Neuronal stem cell (in vitro differentiated cells): ENCODE results near the gene INTS14.
"Not testable (repeated sequence)": the region's sequence is repeated elsewhere in the genome, so short reads cannot be mapped to it uniquely, and the experiment has no call there.

Source experiments
- DNase-seq: peaks from one replicate; pipeline ENCODE4 v3.0.0-alpha.2; 2013; ENCODE audit warnings: low spot score
- H2AFZ ChIP-seq: one replicate; pipeline ENCODE4 v1.6.1; 2013; ENCODE audit warnings: mild to moderate bottlenecking, low read length, inconsistent platforms
- H2AK5ac ChIP-seq: 2 replicates; pipeline ENCODE4 v1.6.1; 2013; ENCODE audit warnings: low read depth, mild to moderate bottlenecking, inconsistent platforms, low read length, moderate library complexity, mixed read lengths
- H2BK120ac ChIP-seq: 2 replicates; pipeline ENCODE4 v1.6.1; 2013; ENCODE audit warnings: low read depth, mild to moderate bottlenecking, inconsistent platforms, low read length, moderate library complexity, mixed read lengths
- H2BK12ac ChIP-seq: one replicate; pipeline ENCODE4 v1.6.1; 2013; ENCODE audit warnings: low read length, inconsistent platforms
- H2BK15ac ChIP-seq: 2 replicates; pipeline ENCODE4 v1.6.1; 2013; ENCODE audit warnings: mild to moderate bottlenecking, low read length, inconsistent platforms, mixed read lengths
- H2BK5ac ChIP-seq: one replicate; pipeline ENCODE4 v1.6.1; 2013; ENCODE audit warnings: inconsistent platforms, mild to moderate bottlenecking, low read length, moderate library complexity
- H3K14ac ChIP-seq: one replicate; pipeline ENCODE4 v1.6.1; 2013; ENCODE audit warnings: low read length, inconsistent platforms
- H3K18ac ChIP-seq: 2 replicates; pipeline ENCODE4 v1.6.1; 2013; ENCODE audit warnings: low read length, inconsistent platforms
- H3K23ac ChIP-seq: 2 replicates; pipeline ENCODE4 v1.6.1; 2013; ENCODE audit warnings: low read depth, mild to moderate bottlenecking, mixed read lengths, low read length, inconsistent platforms; ENCODE audit not compliant: poor library complexity
- H3K27ac ChIP-seq: replicated peaks from 3 replicates; pipeline ENCODE4 v1.5.1; 2013; ENCODE audit warnings: low read length, inconsistent platforms
- H3K27me3 ChIP-seq, 3 experiments: 2 replicates each; pipeline ENCODE4 v1.6.1; 2013; ENCODE audit warnings: low read length in 3 of 3, mild to moderate bottlenecking in 2 of 3, inconsistent platforms in 1 of 3, low read depth in 1 of 3, mixed read lengths in 1 of 3, moderate library complexity in 1 of 3; ENCODE audit not compliant: control insufficient read depth in 3 of 3, insufficient read depth in 3 of 3
- H3K36me3 ChIP-seq, 2 donors: replicated peaks in 1 of 2; 2 replicates each; pipeline ENCODE4 v1.6.1; 2013; ENCODE audit warnings: low read length in 2 of 2; ENCODE audit not compliant: control insufficient read depth in 2 of 2, insufficient read depth in 2 of 2
- H3K4ac ChIP-seq: 2 replicates; pipeline ENCODE4 v1.6.1; 2013; ENCODE audit warnings: inconsistent platforms, mild to moderate bottlenecking, low read length, moderate library complexity
- H3K4me1 ChIP-seq, 2 donors: 1 replicate in 1 of 2; 2 replicates in 1 of 2; pipeline ENCODE4 v1.6.1; 2013; ENCODE audit warnings: low read length in 2 of 2, low read depth in 1 of 2; ENCODE audit not compliant: control insufficient read depth in 2 of 2, insufficient read depth in 1 of 2
- H3K4me2 ChIP-seq: one replicate; pipeline ENCODE4 v1.6.1; 2013; ENCODE audit warnings: mild to moderate bottlenecking, low read length, inconsistent platforms; ENCODE audit not compliant: insufficient read depth, poor library complexity, severe bottlenecking
- H3K4me3 ChIP-seq, 2 donors: 2 replicates each; pipeline ENCODE4 v1.5.1; 2013; ENCODE audit warnings: low read length in 2 of 2, mild to moderate bottlenecking in 2 of 2, inconsistent platforms in 1 of 2, moderate library complexity in 1 of 2
- H3K79me1 ChIP-seq: one replicate; pipeline ENCODE4 v1.6.1; 2013; ENCODE audit warnings: low read depth, mild to moderate bottlenecking, inconsistent platforms, low read length, moderate library complexity
- H3K9ac ChIP-seq: one replicate; pipeline ENCODE4 v1.6.1; 2013; ENCODE audit warnings: mild to moderate bottlenecking, low read depth, low read length, inconsistent platforms; ENCODE audit not compliant: poor library complexity
- H3K9me3 ChIP-seq, 2 donors: replicated peaks in 1 of 2; 2 replicates each; pipeline versions ENCODE3 to v1.6.1; 2013; ENCODE audit warnings: low read length in 2 of 2, mild to moderate bottlenecking in 2 of 2, inconsistent platforms in 1 of 2, low read depth in 1 of 2, mixed read lengths in 1 of 2, moderate library complexity in 1 of 2; ENCODE audit not compliant: control insufficient read depth in 2 of 2, insufficient read depth in 1 of 2
- H4K8ac ChIP-seq: one replicate; pipeline ENCODE4 v1.6.1; 2013; ENCODE audit warnings: low read depth, mild to moderate bottlenecking, inconsistent platforms, low read length, moderate library complexity
- H4K91ac ChIP-seq: one replicate; pipeline ENCODE4 v1.6.1; 2013; ENCODE audit warnings: low read length, low read depth, mild to moderate bottlenecking, inconsistent platforms; ENCODE audit not compliant: poor library complexity
- WGBS, 2 donors: extraction: QIAGEN DNeasy Blood & Tissue Kit; methylation state at CpG; one replicate each; pipeline ENCODE4 v1.1.7; 2013; ENCODE audit warnings: missing lambda C conversion rate in 2 of 2, mixed read lengths in 1 of 2; ENCODE audit not compliant: insufficient read length in 2 of 2, insufficient replicate concordance in 1 of 2; ENCODE audit errors: extremely low coverage in 2 of 2; 5-methylcytosine and 5-hydroxymethylcytosine counted together

INTS14 gene

GRCh38 chr15:65550681-65551098 lies 60.2 kb downstream of the INTS14 start:
- H3K79me1 ChIP-seq = peaks cover 8% of the 10 kb centered on the region
- no peak overlapping the region for H3K9ac ChIP-seq
- H2BK15ac ChIP-seq = no peak overlapping the region
- H3K23ac ChIP-seq = no peak overlapping the region
- no peak overlapping the region for H3K4ac ChIP-seq
- H3K27me3 ChIP-seq = no peaks in the 10 kb centered on the region
- H3K14ac ChIP-seq = no peak overlapping the region
- no peak overlapping the region for H3K18ac ChIP-seq
- no peaks in the 10 kb centered on the region for H3K4me1 ChIP-seq
- no peak for DNase-seq
- no peak overlapping the region for H2BK120ac ChIP-seq
- WGBS, 2 donors = no CpG with 5 or more reads among the region's 3 CpGs
- H4K91ac ChIP-seq = no peak overlapping the region
- no peak overlapping the region for H2AK5ac ChIP-seq
- peaks cover 15 to 62% of the 10 kb centered on the region in 2 donors for H3K36me3 ChIP-seq
- no peak overlapping the region for H2BK12ac ChIP-seq
- no peak overlapping the region for H2BK5ac ChIP-seq
- H4K8ac ChIP-seq = no peak overlapping the region
- no peak overlapping the region for H2AFZ ChIP-seq
- no peak overlapping the region for H3K27ac ChIP-seq
- H3K4me2 ChIP-seq = no peak overlapping the region
- no peak overlapping the region for H3K4me3 ChIP-seq
- peaks cover 3 to 5% of the 10 kb centered on the region in 2 donors for H3K9me3 ChIP-seq

- H3K4ac ChIP-seq, H3K18ac ChIP-seq, H3K9ac ChIP-seq, H2AK5ac ChIP-seq, H2AFZ ChIP-seq, H3K4me3 ChIP-seq, H3K4me2 ChIP-seq, H3K4me1 ChIP-seq, H3K9me3 ChIP-seq, H2BK12ac ChIP-seq, DNase-seq, H4K8ac ChIP-seq, H4K91ac ChIP-seq, H3K23ac ChIP-seq, H2BK120ac ChIP-seq, H3K27me3 ChIP-seq, H3K14ac ChIP-seq, H2BK5ac ChIP-seq, H3K27ac ChIP-seq, H3K79me1 ChIP-seq, H2BK15ac ChIP-seq: not testable (repeated sequence)
- no CpG with 5 or more reads among the region's 9 CpGs for WGBS, 2 donors
- peaks cover 9 to 49% of the 10 kb centered on the region in 2 donors for H3K36me3 ChIP-seq
These were observed 61.6 kb downstream of the INTS14 start for GRCh38 chr15:65549288-65549687.

GRCh38 chr15:65547841-65548240 lies 63.1 kb downstream of the INTS14 start:
- H4K91ac ChIP-seq = no peak overlapping the region
- peaks cover 0 to 5% of the 10 kb centered on the region in 2 donors for H3K9me3 ChIP-seq
- no peak overlapping the region for H2BK120ac ChIP-seq
- no peak overlapping the region for H2BK5ac ChIP-seq
- peaks cover 0 to 38% of the 10 kb centered on the region in 2 donors for H3K36me3 ChIP-seq
- no peak overlapping the region for H2BK12ac ChIP-seq
- peaks cover 4% of the 10 kb centered on the region for H3K79me1 ChIP-seq
- H3K4me3 ChIP-seq = no peak overlapping the region
- no peak overlapping the region for H3K9ac ChIP-seq
- no peaks in the 10 kb centered on the region for H3K4me1 ChIP-seq
- no peak for DNase-seq
- H2BK15ac ChIP-seq = no peak overlapping the region
- no peak overlapping the region for H4K8ac ChIP-seq
- no peak overlapping the region for H3K14ac ChIP-seq
- H3K4me2 ChIP-seq = no peak overlapping the region
- H3K18ac ChIP-seq = no peak overlapping the region
- H3K27ac ChIP-seq = no peak overlapping the region
- no peak overlapping the region for H2AFZ ChIP-seq
- H3K27me3 ChIP-seq = no peaks in the 10 kb centered on the region
- H3K4ac ChIP-seq = no peak overlapping the region
- no peak overlapping the region for H2AK5ac ChIP-seq
- H3K23ac ChIP-seq = no peak overlapping the region

- Histone ChIP-seq H3K14ac (no peak overlapping the region), H3K36me3 (peaks cover 0 to 40% of the 10 kb centered on the region in 2 donors), H3K4ac (no peak overlapping the region), H3K23ac (no peak overlapping the region), H4K8ac (no peak overlapping the region), H3K4me1 (no peaks in the 10 kb centered on the region), H2AFZ (no peak overlapping the region), H2BK12ac (no peak overlapping the region), H2BK120ac (no peak overlapping the region), H3K4me3 (no peak overlapping the region), H3K27me3 (no peaks in the 10 kb centered on the region), H3K4me2 (no peak overlapping the region), H2AK5ac (no peak overlapping the region), H2BK5ac (no peak overlapping the region), H3K9me3 (peaks cover 0 to 10% of the 10 kb centered on the region in 2 donors), H3K27ac (no peak overlapping the region), H3K79me1 (peaks cover 7% of the 10 kb centered on the region), H2BK15ac (no peak overlapping the region), H3K9ac (no peak overlapping the region), H3K18ac (no peak overlapping the region), H4K91ac (no peak overlapping the region)
- no peak for DNase-seq
- no CpG with 5 or more reads among the region's 3 CpGs for WGBS, 2 donors
These were observed 69.6 kb downstream of the INTS14 start for GRCh38 chr15:65541231-65541820.
